Activated CD4-positive, alpha-beta T cell treated with anti-CD3 and anti-CD28 coated beads for 48 hours (primary cell): ENCODE data around the gene GEMIN7.
A peak's percentile ranks its signal among the peaks of the same experiment; 100 is the strongest.

Experiments
- DNase-seq: peaks from one replicate; pipeline ENCODE4 v3.0.0-alpha.2; 2020

GEMIN7 gene

DNA sequence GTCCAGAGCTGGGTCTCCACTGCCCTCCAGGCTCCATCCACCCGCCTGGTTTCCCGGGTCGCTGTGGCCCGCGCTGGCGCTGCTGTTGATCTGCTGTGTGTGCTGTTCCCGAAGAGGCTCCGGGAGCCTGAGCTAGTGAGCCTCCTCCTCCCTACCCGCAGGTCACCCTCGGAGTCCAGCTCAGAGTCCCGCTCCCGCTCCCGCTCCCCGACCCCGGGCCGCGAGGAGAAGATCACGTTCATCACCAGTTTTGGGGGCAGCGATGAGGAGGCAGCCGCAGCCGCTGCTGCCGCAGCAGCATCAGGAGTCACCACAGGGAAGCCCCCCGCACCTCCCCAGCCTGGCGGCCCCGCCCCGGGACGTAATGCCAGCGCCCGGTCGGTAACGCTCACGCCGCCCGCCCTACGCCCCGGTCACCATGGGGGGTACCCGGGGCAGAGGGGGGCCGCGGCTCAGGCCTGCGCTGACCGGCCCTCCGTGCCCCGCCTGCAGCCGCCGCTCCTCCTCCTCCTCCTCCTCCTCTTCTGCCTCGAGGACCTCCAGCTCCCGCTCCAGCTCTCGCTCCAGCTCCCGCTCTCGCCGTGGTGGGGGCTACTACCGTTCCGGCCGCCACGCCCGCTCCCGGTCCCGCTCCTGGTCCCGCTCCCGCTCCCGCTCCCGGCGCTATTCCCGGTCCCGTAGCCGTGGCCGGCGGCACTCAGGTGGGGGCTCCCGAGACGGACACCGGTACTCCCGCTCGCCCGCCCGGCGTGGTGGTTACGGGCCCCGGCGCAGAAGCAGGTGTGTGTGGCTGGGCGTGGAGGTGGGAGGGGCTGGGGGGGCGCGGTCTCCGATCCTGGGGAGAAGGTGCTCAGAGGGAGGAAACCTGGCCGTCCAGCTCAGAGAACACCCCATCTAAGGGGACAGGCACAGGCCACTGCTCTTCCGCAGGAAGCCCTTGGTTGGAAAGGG lies 14.9 kb upstream of the GEMIN7 start:
- DNase-seq = no peak

- no peak for DNase-seq
Observed at GRCh38 chr19:45066921-45067661, 12.0 kb upstream of the GEMIN7 start.

- no peak for DNase-seq
Observed at GRCh38 chr19:45068041-45068440, 11.0 kb upstream of the GEMIN7 start.

GRCh38 chr19:45069056-45069455 lies 10.0 kb upstream of the GEMIN7 start:
- no peak for DNase-seq

DNA sequence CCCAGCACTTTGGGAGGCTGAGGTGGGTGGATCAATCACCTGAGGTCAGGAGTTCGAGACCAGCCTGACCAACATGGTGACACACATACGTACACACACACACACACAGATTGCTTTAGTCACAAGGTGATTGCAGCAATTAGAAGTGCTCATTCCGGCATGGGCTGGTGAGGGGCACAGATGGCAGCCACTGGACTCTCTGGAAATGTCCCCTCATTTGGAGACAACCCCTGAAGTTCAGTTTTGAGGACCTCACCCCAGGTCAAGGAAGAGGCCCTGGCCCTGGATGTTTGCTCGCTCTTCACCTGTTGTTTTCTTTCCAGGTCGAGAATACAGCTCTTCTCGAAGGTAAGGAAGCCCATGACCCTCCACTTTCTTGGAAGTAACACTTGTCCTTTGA lies 8.8 kb upstream of the GEMIN7 start:
- no peak for DNase-seq

DNA sequence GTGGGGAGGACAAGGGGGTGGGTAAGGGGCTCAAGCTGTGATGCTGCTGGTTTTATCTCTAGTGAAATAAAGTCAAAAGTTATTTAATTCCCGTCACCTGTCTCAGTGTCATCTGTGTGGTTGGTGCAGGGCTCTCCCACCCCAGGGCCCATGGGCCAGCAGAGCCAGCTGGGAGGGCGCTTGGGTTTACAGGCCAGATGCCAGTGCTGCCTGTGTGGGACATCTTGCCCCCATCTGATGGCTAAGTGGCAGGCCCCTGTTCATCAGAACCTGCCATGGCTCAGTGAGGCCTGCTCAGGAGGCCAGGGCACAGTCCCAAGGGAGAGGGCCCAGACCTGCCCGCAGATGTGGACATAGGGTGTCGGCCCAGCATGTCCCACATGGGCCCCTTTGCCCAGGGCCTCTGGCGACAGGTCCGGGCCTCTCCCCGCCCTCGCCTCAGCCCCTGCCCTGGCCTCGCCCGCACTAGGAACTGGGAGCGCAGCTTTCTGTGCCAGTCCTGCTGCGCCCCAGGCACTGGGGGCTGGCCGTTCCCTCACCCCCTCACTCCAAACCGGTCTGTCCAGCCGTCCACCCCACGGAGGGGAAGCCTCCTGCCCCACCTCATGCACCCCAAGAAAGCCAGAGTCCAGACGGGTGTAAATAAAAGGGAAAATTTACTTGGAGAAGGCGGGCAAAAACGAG lies 8.1 kb upstream of the GEMIN7 start:
- no peak for DNase-seq

GRCh38 chr19:45071545-45071938 lies 7.5 kb upstream of the GEMIN7 start:
- DNase-seq = no peak

GRCh38 chr19:45071969-45072790 lies 6.9 kb upstream of the GEMIN7 start:
- no peak for DNase-seq

DNA sequence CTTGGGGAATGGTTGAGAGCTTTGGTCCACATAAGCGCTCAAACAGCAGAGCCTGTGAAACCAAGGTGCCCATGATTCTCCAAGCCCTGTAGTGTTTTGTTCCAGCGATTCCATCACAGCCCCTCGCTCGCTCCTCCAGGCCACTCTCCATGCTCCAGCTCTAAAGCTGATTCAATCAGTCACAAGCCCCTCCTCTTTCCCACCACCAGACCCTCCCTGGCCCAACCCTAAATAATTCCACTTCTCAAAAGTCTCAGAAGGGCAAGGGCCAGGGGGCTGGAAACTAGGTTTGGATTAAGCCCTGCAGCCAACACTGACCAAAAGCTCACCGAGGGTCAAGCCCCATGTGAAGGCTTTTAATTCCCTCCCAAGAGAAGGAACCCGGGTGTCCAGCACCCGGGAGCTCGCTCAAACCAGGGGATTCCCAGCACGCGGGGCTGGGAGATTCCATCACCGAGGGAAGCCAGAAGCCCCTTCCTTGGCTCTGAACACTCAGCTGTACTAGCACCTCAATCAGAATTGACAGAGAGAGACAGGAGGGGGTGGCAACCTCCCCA lies 4.2 kb upstream of the GEMIN7 start:
- DNase-seq = no peak

DNA sequence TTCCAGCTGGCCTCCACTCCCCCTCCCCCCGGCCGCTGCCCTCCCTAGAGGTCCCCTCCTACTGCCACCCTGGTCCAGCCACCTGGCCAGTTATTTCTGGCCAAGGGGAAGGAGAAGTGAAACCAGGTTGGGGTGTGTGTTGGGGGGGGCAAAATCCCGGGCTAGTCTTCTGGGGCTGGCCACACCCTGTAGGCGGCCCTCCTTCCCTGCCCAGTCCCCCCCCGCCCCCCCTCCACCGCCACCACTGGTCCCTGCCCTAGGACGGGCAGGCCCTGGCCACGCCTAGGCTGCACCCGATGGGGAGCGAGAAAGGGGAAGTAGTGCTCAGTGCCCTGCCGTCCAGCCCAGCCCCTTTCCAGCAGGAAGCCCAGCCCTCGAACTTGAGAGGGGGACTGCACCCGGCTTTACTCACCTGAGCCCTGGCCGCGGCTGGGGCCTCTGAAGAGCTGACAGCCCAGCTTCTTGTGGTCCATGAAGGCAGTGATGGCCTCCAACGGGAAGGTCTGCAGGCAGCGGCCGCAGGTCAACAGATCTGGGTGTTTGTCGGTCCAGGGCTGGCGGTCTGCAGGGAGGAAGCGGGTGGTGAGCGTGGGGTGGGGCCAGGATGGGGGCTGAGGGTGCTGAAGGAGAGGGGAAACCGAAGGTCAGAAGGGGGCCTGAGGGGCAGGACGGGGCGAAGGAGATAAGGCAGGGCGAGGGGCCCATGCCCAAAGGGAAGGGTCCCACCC lies 3.6 kb upstream of the GEMIN7 start:
- peak; percentile 48 for DNase-seq

DNA sequence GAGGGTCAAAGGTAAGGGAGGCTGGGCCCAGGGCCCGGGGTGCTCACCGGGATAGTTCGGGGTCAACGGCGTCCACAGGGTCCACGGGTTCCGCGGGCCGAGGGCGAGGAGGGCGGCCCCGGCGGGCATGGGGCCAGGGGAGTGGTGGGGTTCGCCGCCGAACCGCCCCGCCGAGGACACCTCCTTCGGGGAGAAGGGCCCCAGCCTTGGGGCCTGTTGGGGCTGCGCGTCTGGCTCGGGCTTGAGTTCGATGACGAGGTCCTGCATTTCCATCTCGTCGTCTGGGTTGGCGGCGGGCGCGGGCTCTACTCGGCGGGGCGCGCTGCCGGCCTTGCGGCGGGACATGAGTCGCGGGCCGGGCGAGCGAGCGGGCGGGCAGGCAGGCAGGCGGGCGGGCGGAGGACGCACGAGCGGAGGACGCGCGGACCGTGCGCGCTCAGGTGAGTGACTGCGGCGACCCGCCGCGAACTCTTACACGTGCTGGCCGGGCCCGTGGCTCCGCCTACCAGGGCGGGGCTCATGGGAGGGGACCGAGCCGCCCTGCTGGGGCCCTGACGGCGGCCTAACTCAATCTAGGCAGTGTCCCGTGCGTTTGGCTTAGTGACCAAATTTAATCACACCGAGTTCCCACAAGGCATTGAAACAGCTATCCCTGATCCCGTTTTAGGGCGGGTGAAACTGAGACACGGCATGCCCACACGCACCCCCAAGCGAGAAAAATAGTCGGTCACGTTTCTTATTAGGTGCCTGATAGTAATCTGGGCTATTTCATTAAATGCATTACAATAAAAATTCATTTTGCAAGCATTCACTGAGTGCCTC lies 2.8 kb upstream of the GEMIN7 start, which contains the start of gene ZNF296:
Gene ZNF296, minus strand, starts transcription at position 450 of the 822 bp plus-strand sequence. Its CDS starts 105 bp downstream, at position 345.
- peak; percentile 90 for DNase-seq

GRCh38 chr19:45076851-45077730 lies 2.0 kb upstream of the GEMIN7 start:
- no peak for DNase-seq

GRCh38 chr19:45078390-45079062 lies 534 bp upstream of the GEMIN7 start:
- DNase-seq = no peak

DNA sequence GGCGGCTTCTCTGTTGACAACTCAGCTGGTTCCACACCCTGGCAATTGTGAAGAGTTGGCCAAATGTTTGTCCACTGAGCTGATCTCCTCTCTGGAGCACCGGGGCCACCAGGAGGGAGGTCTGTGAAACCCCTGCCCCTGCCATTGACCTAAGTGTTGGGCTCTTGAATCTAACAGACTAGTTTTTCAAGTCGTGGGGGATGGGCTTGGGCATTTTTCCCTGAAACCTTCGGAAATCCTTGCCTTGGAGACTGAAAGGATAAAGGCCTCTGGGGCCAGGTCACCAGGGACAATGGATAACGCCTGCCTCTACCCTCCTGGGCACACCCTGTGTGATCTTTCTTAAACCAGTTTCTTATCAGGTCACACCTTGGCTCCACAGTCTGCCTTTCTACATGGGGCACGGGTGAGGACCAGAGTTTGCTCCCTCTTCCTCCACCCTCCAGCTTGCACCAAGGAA lies 881 bp downstream of the GEMIN7 start:
- no peak for DNase-seq

DNA sequence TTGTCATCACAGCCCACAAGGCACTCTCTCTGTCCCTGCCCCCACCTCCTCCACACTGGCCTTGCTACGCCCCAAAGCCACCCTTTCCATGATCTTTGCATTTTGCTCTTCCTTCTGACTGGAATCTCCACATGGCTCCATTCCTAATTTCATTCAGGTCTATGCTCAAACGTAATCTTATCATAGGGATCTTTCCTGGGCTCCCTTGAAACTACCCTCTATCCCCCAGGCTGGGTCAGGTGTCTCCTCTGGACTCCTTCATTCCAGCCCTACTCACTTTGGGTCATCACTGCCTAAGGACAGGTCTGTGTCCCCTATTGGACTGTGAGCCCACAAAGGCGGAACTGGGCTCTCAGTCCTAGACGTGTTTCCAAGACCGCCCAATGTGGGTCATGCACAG lies 3.1 kb downstream of the GEMIN7 start:
- DNase-seq = no peak

DNA sequence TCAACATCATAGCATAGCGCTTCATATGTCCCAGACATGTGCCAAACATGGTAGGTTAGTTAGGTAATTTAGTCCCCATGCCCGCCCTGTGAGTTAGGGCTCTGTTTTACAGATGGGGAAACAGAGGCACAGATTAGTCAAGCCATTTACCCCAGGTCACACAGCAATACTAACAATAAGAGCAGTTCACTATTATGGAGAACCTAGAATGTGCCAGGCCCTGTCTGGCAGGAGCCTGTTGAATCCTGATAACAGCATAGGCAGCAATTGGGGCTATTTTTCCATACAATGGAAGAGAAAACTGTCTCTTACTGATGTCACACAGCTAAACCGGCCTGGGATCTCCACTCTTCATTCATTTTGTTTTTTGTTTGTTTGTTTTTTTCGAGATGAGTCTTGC lies 7.4 kb downstream of the GEMIN7 start:
- no peak for DNase-seq

DNA sequence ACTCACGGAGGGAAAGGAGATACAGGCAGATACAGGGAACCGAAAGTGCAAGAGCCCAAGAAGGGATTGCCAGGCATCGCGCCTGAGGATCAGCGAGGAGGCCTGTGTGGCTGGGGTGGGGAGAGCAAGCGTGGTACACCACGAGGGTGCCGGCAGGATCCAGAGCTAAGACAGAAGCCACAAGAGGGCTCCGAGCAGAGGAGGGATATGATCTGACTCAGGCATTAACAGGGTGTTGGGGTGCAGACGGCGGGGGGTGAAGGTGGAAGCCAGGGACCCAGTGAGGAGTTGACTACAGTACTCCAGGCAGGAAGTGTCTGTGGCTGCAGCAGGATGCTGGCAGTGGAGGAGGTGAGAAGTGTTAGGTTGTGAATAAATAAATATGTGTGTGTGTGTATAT lies 8.5 kb downstream of the GEMIN7 start:
- DNase-seq = peak; percentile 38

- DNase-seq = no peak
Observed at GRCh38 chr19:45090034-45090433, 11.0 kb downstream of the GEMIN7 start.

- DNase-seq = no peak
Observed at GRCh38 chr19:45090606-45091005, 11.5 kb downstream of the GEMIN7 start.
